WTC11 (cell line): ENCODE results near the gene CCHCR1. TPM values are rescaled to one million over a fixed set of nuclear protein-coding genes. Genes with fewer than 3 reads are reported as not detected.

Source experiments
- ATAC-seq: fragments of 200-7000 bp; cut with Tn5 transposase; 2 replicates; pipeline ENCODE4 v1.10.0; 2021; ENCODE audit warnings: mild to moderate bottlenecking, moderate library complexity
- CTCF ChIA-PET: fragments of 300-600 bp; sonication (Branson Sonifier 250); formaldehyde crosslinking; loops from one replicate; lab custom pipeline; 2021; ENCODE audit warnings: antibody characterized with exemption; lab: Charles Lee
- POLR2A ChIA-PET: fragments of 350-600 bp; sonication (Branson Sonifier 250); formaldehyde crosslinking; loops from one replicate; lab custom pipeline; 2021; ENCODE audit warnings: antibody characterized with exemption; lab: Charles Lee
- DNase-seq: peaks from one replicate; pipeline ENCODE4 v3.0.0; 2021; ENCODE audit warnings: low spot score
- H3K27ac Mint-ChIP-seq: 2 replicates; pipeline ENCODE4 v1.8.0; 2021; ENCODE audit warnings: mixed read lengths
- H3K27me3 Mint-ChIP-seq: 2 replicates; pipeline ENCODE4 v1.8.0; 2021; ENCODE audit warnings: low read depth, mild to moderate bottlenecking, moderate library complexity, mixed read lengths
- H3K36me3 Mint-ChIP-seq: 2 replicates; pipeline ENCODE4 v1.8.0; 2021; ENCODE audit warnings: mixed read lengths
- H3K4me1 Mint-ChIP-seq: 2 replicates; pipeline ENCODE4 v1.8.0; 2022; ENCODE audit warnings: mixed read lengths
- H3K4me3 Mint-ChIP-seq: 2 replicates; pipeline ENCODE4 v1.8.0; 2021; ENCODE audit warnings: mild to moderate bottlenecking, moderate library complexity, mixed read lengths
- H3K9me3 Mint-ChIP-seq: 2 replicates; pipeline ENCODE4 v1.8.0; 2021; ENCODE audit warnings: mixed read lengths
- CDX4 ChIP-seq: fragments of 250-450 bp; sonication (Bioruptor Pico); IDR thresholded peaks from 2 replicates; pipeline ENCODE4 v1.9.0; 2021; ENCODE audit warnings: moderate library complexity, mild to moderate bottlenecking, inconsistent platforms, borderline replicate concordance
- CTCF ChIP-seq: fragments of 200-600 bp; IDR thresholded peaks from 2 replicates; pipeline ENCODE4 v1.8.0; 2022; ENCODE audit warnings: antibody characterized with exemption
- E2F5 ChIP-seq: sonication (generic); formaldehyde crosslinking; IDR thresholded peaks from 2 replicates; pipeline ENCODE4 v1.8.1; 2022; ENCODE audit warnings: mild to moderate bottlenecking, moderate library complexity, missing genetic modification reagents
- FOXP4 ChIP-seq: sonication (generic); formaldehyde crosslinking; IDR thresholded peaks from 2 replicates; pipeline ENCODE4 v1.8.0; 2022; ENCODE audit warnings: mild to moderate bottlenecking, missing genetic modification reagents
- MXD4 ChIP-seq: fragments of 250-450 bp; sonication (Bioruptor Pico); IDR thresholded peaks from 2 replicates; pipeline ENCODE4 v1.8.0; 2021; ENCODE audit warnings: mild to moderate bottlenecking, moderate library complexity, borderline replicate concordance
- STAT6 ChIP-seq: sonication (generic); formaldehyde crosslinking; conservative IDR thresholded peaks from 2 replicates; pipeline ENCODE4 v1.8.1; 2023; ENCODE audit warnings: mild to moderate bottlenecking, low read depth, missing genetic modification reagents, moderate library complexity
- TCF7 ChIP-seq: sonication (generic); formaldehyde crosslinking; IDR thresholded peaks from 2 replicates; pipeline ENCODE4 v1.8.0; 2022; ENCODE audit warnings: mild to moderate bottlenecking, low read depth, missing genetic modification reagents, moderate library complexity
- ZNF121 ChIP-seq: sonication (generic); formaldehyde crosslinking; IDR thresholded peaks from 2 replicates; pipeline ENCODE4 v1.8.0; 2023; ENCODE audit warnings: missing genetic modification reagents
- ZNF425 ChIP-seq: fragments of 250-450 bp; sonication (Bioruptor Pico); conservative IDR thresholded peaks from 2 replicates; pipeline ENCODE4 v1.9.0; 2021; ENCODE audit warnings: mild to moderate bottlenecking
- ZNF512 ChIP-seq: sonication (generic); formaldehyde crosslinking; IDR thresholded peaks from 2 replicates; pipeline ENCODE4 v1.8.1; 2022; ENCODE audit warnings: missing genetic modification reagents, borderline replicate concordance
- ZSCAN18 ChIP-seq: fragments of 250-450 bp; sonication (Bioruptor Pico); IDR thresholded peaks from 2 replicates; pipeline ENCODE4 v2.1.2; 2022; ENCODE audit warnings: mild to moderate bottlenecking, moderate library complexity
- total RNA-seq: library from RNA; stranded (reverse); gene quantifications from 3 replicates; pipeline ENCODE4 v1.2.3, GENCODE V29; 2021

The CCHCR1 gene
- total RNA-seq, 1 experiment from 2014 or later: 58.7 TPM

GRCh38 chr6:31131595-31131994 lies 26.0 kb downstream of the CCHCR1 start (continued):
- TF ChIP-seq ZNF425 (CRISPR knock-in tag) (no peak), TCF7 (CRISPR knock-in tag) (no peak), CTCF (no peak), FOXP4 (CRISPR knock-in tag) (no peak), MXD4 (CRISPR knock-in tag) (no peak), ZSCAN18 (CRISPR knock-in tag) (no peak), STAT6 (CRISPR knock-in tag) (no peak)
- TF ChIP-seq, all 79 proteins: peak for 0

GRCh38 chr6:31130751-31131150 lies 26.9 kb downstream of the CCHCR1 start:
- Mint-ChIP-seq H3K36me3 (no peaks in the 10 kb centered on the region), H3K27me3 (peaks cover 10% of the 10 kb centered on the region), H3K4me3 (no peak overlapping the region), H3K9me3 (peaks cover 4% of the 10 kb centered on the region; the same call in 1 of the 2 replicates), H3K27ac (no peak overlapping the region), H3K4me1 (peaks cover 30% of the 10 kb centered on the region)
- TF ChIP-seq CDX4 (CRISPR knock-in tag) (no peak), ZNF121 (CRISPR knock-in tag) (peak; percentile 74; the same call in 1 of the 2 replicates), E2F5 (no peak), ZNF512 (CRISPR knock-in tag) (no peak), CTCF (no peak)
- DNase-seq (no peak), ATAC-seq (no peak)
- POLR2A ChIA-PET: interaction anchor here (0.8 kb wide), 1 partner anchor 1386 kb away, joined by 4 read pairs; no protein-coding TSS in a partner anchor
- CTCF ChIA-PET: interaction anchor here (0.8 to 6.8 kb wide), 8 partner anchors 9 to 79 kb away, joined by 3 to 90 read pairs (median 4); partner anchors contain the start of genes C6orf15 and PSORS1C1
